ENCODE results near the gene ADAMTS14.
"Not testable (repeated sequence)": the region's sequence is repeated elsewhere in the genome, so short reads cannot be mapped to it uniquely, and the experiment has no call there.

DNA sequence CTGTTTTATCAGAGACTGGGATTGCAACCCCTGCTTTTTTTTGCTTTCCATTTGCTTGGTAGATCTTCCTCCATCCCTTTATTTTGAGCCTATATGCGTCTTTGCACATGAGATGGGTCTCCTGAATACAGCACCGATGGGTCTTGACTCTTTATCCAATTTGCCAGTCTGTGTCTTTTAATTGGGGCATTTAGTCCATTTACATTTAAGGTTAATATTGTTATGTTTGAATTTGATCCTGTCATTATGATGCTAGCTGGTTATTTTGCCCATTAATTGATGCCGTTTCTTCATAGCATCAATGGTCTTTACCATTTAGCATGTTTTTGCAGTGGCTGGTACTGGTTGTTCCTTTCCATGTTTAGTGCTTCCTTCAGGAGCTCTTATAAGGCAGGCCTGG, 29.0 kb upstream of the ADAMTS14 start:
- not testable (repeated sequence) for TF ChIP-seq EZH2 (IDR thresholded peaks at IDR 0.05; ENCODE audit: low read length)
- TF ChIP-seq, protein P1, sequence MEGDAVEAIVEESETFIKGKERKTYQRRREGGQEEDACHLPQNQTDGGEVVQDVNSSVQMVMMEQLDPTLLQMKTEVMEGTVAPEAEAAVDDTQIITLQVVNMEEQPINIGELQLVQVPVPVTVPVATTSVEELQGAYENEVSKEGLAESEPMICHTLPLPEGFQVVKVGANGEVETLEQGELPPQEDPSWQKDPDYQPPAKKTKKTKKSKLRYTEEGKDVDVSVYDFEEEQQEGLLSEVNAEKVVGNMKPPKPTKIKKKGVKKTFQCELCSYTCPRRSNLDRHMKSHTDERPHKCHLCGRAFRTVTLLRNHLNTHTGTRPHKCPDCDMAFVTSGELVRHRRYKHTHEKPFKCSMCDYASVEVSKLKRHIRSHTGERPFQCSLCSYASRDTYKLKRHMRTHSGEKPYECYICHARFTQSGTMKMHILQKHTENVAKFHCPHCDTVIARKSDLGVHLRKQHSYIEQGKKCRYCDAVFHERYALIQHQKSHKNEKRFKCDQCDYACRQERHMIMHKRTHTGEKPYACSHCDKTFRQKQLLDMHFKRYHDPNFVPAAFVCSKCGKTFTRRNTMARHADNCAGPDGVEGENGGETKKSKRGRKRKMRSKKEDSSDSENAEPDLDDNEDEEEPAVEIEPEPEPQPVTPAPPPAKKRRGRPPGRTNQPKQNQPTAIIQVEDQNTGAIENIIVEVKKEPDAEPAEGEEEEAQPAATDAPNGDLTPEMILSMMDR (optimal IDR thresholded peaks at IDR 0.05 in 1 of 3, IDR thresholded peaks at IDR 0.05 in 1 of 3, conservative IDR thresholded peaks at IDR 0.05 in 1 of 3; ENCODE audit: extremely low read depth in 1 of 3, insufficient read depth in 2 of 3, low read length in 3 of 3) = not testable (repeated sequence)
